A673 (cell line): Measurements from ENCODE around the gene KLHL28.

Experiments used
- CTCF ChIP-seq: fragments of 300-800, 200-600 bp; sonication (generic); conservative IDR thresholded peaks from 2 replicates; pipeline ENCODE4 v1.5.1; 2017; ENCODE audit warnings: low read depth, mild to moderate bottlenecking, antibody characterized with exemption, low read length, moderate library complexity, mixed read lengths
- EZH2 ChIP-seq: fragments of 200-600 bp; sonication (generic); IDR thresholded peaks from 2 replicates; pipeline ENCODE4 v1.6.1; 2017; ENCODE audit warnings: borderline replicate concordance, low read depth, mild to moderate bottlenecking, mixed read lengths, antibody characterized with exemption, low read length; ENCODE audit not compliant: poor library complexity, severe bottlenecking

GRCh38 chr14:44989497-44990440 lies 28.0 kb upstream of the KLHL28 start:
- no peak for TF ChIP-seq CTCF
- no peak for TF ChIP-seq EZH2
